ENCODE results near the gene ZNF664.

Gene ZNF664

GRCh38 chr12:124011435-124012115 lies 38.6 kb downstream of the ZNF664 start:
- DNase-seq, result no peak

DNA sequence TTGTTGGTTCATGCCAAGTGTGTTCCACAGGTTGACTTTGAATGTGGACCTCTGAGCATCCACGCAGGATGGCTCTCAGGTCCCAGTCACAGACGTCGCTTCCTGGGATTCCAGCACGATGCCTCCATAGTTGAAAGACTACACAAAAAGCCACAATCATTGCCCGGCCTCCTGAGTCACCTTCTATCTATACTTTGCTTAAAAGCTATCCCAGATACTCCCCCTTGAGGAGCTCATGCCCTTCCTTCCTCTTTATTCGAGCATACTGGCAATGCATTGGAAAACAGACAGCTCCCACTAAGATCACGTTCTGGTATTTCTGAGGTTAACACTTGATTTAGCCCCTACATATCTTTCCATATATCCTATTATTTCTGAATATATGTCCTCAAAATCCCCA lies 40.1 kb downstream of the ZNF664 start:
- no peak for DNase-seq

- no peak for DNase-seq
Measured at GRCh38 chr12:124015494-124016461, 42.8 kb downstream of the ZNF664 start.

- DNase-seq, result no peak
Measured at GRCh38 chr12:124017064-124017463, 44.0 kb downstream of the ZNF664 start.

DNA sequence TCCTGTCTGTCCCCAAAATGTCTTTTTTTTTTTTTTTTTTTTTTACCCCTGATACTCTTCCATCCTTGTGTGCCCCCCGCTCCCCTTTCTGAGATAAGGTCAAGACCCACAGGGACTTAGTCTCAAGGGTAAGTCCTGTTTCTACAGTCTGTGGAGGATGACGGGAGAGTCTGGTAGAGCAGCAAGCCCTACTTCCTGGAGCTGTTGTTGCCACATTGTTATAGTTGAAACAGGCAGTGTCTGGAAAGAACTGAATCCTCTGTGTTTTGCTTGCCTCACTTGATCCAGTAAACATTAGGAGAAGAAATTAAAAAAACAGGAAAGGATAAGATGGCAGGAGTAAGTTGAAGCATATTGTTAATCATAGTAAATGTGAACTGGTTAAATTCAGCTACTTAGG lies 45.5 kb downstream of the ZNF664 start:
- DNase-seq, result no peak

GRCh38 chr12:124019115-124019514 lies 46.1 kb downstream of the ZNF664 start:
- no peak for DNase-seq

- DNase-seq, result no peak
Measured at GRCh38 chr12:124020514-124020949, 47.5 kb downstream of the ZNF664 start.

DNA sequence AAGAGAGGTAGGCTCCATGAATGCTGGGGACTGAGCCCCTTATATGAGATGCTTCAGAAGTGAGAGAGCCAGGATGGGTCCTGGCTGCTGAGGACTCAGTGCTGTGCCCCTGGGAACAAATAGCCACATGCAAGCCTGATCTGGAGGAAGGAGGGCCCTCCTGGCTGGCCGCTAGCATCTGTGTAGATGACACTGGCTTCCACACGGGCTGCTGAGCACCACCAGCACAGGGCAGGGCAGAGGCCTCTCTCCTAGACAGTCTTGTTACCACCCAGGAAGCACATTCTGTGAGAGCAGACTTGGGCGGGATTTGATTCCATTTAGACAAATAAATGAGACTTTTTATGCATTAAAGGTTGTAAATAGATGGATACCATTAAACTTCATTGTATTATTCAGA lies 48.0 kb downstream of the ZNF664 start:
- DNase-seq, result no peak

- DNase-seq, result no peak
Measured at GRCh38 chr12:124022161-124022560, 49.1 kb downstream of the ZNF664 start.

GRCh38 chr12:124024263-124024678 lies 51.3 kb downstream of the ZNF664 start:
- no peak for DNase-seq

DNA sequence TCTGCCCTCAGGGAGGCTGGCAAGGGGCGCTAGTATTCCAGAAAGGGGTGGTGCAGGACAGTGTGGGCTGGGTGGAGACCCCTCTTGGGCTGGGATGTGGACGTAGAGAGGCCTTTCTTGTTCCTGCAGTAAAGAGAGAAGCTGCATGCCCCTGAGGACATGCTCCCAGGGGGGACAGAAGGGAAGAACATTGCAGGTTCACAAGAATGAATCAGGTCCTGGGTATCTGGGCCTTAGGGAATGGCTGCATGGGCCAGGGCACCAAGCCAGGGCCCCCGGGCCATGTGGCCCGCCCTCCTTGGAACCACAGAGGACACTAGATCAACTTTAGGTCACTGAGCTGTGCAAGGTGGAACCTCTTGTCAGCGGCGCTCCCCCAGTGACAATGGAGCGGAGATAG lies 51.8 kb downstream of the ZNF664 start:
- DNase-seq, result no peak

DNA sequence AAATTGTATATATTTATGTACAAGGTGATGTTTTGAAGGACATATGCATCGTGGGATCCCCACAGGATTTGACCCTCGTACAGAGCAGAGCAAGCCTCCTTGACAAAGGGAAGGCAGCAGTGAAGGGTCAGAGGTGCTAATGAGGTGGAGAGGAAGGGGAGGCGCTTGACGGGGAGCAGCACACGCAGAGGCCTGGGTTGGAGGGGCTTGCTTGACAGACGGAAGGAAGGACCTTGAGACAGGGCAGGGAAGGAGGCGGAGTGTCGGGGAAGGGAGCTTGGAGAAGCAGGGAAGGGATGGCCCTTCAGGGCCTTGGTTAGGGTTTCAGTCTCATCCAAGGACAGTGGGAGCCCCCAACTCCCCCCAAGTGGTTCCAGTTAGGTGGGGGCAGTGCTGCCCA lies 52.6 kb downstream of the ZNF664 start:
- DNase-seq, result no peak

DNA sequence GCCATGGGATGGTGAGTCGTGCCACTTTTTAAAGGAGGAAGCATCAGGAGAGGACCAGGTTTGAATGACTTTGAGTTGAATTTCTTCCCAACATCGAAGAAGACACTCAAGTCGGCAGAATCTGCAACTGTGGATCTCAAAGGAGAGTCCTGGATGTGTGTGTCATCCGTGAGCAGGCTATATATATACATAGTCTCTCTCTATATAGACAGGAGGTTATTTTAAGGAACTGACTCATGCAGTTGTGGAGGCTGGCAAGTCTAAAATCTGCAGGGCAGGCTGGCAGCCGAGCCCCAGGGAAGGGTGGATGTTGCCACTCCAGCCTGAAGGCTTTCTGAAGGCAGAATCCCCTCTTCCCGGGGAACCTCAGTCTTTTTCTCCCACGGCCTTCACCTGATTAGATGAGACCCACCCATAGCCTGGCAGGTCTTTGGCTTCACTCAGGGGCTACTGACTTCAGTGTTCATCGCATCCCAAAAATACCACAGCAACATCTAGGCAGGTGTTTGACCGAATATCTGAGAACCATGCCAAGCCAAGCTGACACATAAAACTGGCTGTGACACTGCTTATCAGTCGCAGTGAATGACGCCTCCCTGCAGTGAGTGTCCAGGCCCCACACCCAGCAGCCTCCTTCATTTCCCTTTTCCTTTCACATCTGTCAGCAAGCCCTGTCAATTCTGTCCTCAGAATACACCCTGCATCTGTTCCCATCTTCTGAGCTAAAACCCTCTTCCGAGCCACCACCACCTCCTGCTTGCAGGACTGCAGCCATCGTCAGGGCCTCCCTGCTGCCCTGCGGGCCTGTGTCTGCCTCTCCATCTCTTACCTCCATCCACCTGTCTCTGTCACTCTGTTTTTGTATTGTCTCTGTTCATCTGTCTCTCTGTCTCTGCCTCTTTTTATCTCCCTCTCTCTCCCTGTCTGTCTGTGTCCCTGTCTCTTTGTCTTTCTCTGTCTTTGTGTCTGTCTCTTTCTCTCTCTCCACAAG lies 54.0 kb downstream of the ZNF664 start:
- no peak for DNase-seq

DNA sequence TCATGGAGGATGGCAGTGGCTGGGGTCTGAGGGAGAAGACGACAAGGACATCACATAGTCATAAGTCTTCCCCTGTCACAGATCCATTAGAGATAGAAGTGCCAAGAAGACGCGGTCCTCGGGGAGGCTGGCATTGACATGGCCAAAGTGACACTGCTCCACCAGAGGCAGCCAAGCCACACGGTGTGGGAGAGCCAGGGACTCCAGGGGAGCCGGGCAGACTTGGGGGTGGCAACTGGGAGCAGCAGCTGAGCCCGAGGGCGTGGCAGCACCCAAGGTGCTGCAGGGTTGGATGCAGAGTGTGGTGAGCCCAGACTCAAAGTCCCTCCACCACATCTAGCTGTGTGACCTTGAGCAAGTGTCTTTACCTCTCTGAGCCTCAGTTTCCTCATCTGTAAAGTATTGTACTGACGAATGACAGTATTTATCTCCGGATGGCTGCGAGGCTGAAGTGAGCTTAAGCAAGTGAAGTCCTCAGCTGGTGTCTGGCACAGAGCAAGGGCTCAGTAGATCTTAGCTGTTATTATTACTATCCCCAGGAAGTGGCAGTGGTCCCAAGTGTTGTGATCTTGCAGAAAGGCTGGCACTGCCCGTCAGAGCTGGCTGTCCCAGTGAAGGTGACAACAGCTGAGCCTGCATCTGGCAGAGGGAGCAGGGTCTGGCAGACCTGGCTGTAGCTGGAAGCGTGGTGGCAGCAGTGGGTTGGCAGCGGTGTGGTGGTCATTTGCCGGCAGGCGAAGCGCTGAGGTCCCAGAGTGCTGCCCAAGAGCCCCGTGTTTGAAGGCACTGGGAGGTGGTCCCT lies 54.9 kb downstream of the ZNF664 start:
- DNase-seq, result no peak

GRCh38 chr12:124028555-124028925 lies 55.5 kb downstream of the ZNF664 start:
- DNase-seq, result no peak

- no peak for DNase-seq
Measured at GRCh38 chr12:124030008-124030407, 57.0 kb downstream of the ZNF664 start.

- no peak for DNase-seq
Measured at GRCh38 chr12:124030510-124030909, 57.5 kb downstream of the ZNF664 start.

GRCh38 chr12:124031058-124031457 lies 58.0 kb downstream of the ZNF664 start:
- no peak for DNase-seq

DNA sequence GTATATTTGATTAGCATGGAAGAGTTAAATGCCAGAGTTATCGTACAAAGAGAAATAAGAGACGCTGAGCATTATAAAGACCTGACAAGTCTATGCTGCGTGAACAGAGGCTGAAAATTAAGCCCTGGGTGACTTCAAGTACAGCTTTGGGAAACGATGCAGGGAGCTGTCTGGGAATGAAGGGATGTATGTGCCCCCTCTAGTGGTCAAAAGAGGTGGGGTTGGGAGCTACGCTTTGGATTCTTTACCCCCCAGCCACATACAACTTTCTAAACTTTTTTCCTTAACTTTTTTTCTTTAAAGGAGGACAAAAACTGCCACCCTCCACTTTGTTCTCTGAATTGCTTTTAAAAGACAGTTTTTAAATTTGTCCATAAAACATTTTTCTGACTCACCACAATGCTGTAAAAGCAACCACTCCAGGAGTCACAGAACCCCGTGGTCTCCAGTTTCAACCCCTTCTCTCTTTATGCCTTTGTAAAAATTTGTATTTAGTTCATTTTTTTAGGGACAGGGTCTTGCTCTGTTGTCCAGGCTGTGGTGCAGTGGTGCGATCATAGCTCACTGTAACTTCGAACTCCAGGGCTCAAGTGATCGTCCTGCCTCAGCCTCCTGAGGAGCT lies 59.4 kb downstream of the ZNF664 start:
- DNase-seq, result no peak

GRCh38 chr12:124033859-124034258 lies 60.8 kb downstream of the ZNF664 start:
- no peak for DNase-seq

DNA sequence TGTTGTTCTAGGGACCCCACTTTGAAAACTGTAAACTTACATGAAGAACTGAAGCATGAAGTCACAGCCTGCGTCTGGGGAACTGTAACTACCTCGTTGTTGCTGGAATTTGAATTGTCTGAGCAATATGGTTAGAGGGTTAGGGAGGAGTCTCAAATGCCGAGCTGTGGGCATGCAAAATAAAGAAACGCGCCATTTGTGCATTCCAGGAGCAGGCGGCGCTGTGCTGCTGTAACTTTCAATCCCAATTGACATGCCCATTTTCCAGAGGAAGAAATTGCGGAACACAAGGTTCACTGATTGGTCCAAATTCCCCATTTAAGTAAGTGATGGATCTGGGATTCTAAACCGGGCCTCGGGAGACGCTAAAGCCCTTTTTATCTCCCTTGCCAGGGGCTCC lies 61.3 kb downstream of the ZNF664 start:
- DNase-seq, result no peak

DNA sequence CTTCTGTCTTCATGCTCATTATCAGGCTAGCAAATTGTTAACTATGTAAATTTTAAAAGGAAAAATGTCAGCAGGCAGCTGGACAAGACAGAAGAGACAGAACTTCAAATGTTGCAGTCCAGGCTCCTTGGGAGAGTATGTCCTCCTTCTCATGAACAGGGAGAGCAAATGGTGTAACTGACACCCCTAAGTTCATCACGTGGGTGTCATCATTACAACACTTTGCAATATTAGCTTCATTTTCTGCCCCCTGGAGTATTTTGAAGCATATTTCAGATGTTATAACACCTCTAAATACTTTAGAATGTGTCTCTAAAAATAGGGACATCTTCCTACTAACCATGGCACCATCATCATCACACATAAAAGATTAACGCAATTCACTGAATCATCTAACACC lies 62.1 kb downstream of the ZNF664 start:
- no peak for DNase-seq

All from NCI-H446 treated with DMSO at 0.1 percent for 48 hours (cell line).